Measurements from ENCODE around the gene THAP3. TPM values are rescaled to one million over a fixed set of nuclear protein-coding genes. Genes with fewer than 3 reads are reported as not detected.
A peak's percentile ranks its signal among the peaks of the same experiment; 100 is the strongest.

THAP3 gene
- total RNA-seq, 2 donors from 2014 or later = 20.2 to 52.6 TPM

- DNase-seq (ENCODE audit: low spot score in 2 of 2) = no peak
- Mint-ChIP-seq H3K36me3 (peaks cover 4 to 5% of the 10 kb centered on the region in 2 donors), H3K27ac (no peak overlapping the region), H3K9me3 (no peaks in the 10 kb centered on the region)
- no peak for ATAC-seq
These were observed 43.8 kb downstream of the THAP3 start for GRCh38 chr1:6668503-6668902.

GRCh38 chr1:6672558-6672957, 47.9 kb downstream of the THAP3 start:
- ATAC-seq (no peak), DNase-seq (ENCODE audit: low spot score in 2 of 2) (no peak)
- Mint-ChIP-seq H3K27ac (peak overlapping the region in 1 of 2 donors; percentile 79), H3K9me3 (no peaks in the 10 kb centered on the region), H3K36me3 (peaks cover 3 to 9% of the 10 kb centered on the region in 2 donors)

- Mint-ChIP-seq H3K9me3 (no peaks in the 10 kb centered on the region), H3K36me3 (peaks cover 0 to 5% of the 10 kb centered on the region in 2 donors), H3K27ac (no peak overlapping the region)
- no peak for ATAC-seq
- DNase-seq (ENCODE audit: low spot score in 2 of 2) = no peak
These were observed 49.2 kb downstream of the THAP3 start for GRCh38 chr1:6673816-6674398.

- Mint-ChIP-seq H3K9me3 (no peaks in the 10 kb centered on the region), H3K27ac (no peak overlapping the region), H3K36me3 (peaks cover 0 to 5% of the 10 kb centered on the region in 2 donors)
- DNase-seq (ENCODE audit: low spot score in 2 of 2) (no peak), ATAC-seq (no peak)
These were observed 50.1 kb downstream of the THAP3 start for GRCh38 chr1:6674771-6675170.

- Mint-ChIP-seq H3K9me3 (no peaks in the 10 kb centered on the region), H3K36me3 (peaks cover 0 to 5% of the 10 kb centered on the region in 2 donors), H3K27ac (no peak overlapping the region)
- ATAC-seq (no peak), DNase-seq (ENCODE audit: low spot score in 2 of 2) (no peak)
These were observed 51.3 kb downstream of the THAP3 start for GRCh38 chr1:6675941-6676340.

Other genes starting within 250 kb of the THAP3 start
- gene ACOT7, start 231.1 kb upstream of the THAP3 start, total RNA-seq = 10 to 100 TPM; 46.0 to 75.8 TPM
- gene HES2, start 204.9 kb upstream of the THAP3 start, total RNA-seq = 1 to 10 TPM in 1 of 2 donors, under 1 TPM in 1; 0.35 to 1.1 TPM
- 1 to 10 TPM in 1 of 2 donors, under 1 TPM in 1; 0.89 to 1.9 TPM for gene ESPN, start 200.1 kb upstream of the THAP3 start, total RNA-seq
- 10 to 100 TPM; 68.0 to 88.5 TPM for gene TNFRSF25, start 158.7 kb upstream of the THAP3 start, total RNA-seq
- 1 to 10 TPM; 2.8 to 3.9 TPM for gene PLEKHG5, start 133.2 kb upstream of the THAP3 start, total RNA-seq
- 10 to 100 TPM; 37.5 to 42.1 TPM for gene NOL9, start 70.4 kb upstream of the THAP3 start, total RNA-seq
- gene TAS1R1, start 69.6 kb upstream of the THAP3 start, total RNA-seq = not detected
- gene ZBTB48, start 44.9 kb upstream of the THAP3 start, total RNA-seq = 10 to 100 TPM; 22.8 to 25.8 TPM
- gene KLHL21, start 22.0 kb upstream of the THAP3 start, total RNA-seq = 10 to 100 TPM; 22.9 to 38.9 TPM
- 10 to 100 TPM; 15.5 to 33.4 TPM for gene PHF13, start 11.1 kb upstream of the THAP3 start, total RNA-seq
- 10 to 100 TPM; 23.4 to 61.3 TPM for gene DNAJC11, start 76.9 kb downstream of the THAP3 start, total RNA-seq
- 10 to 100 TPM; 50.4 to 76.4 TPM for gene CAMTA1, start 160.6 kb downstream of the THAP3 start, total RNA-seq